ENCODE results near the gene GRM4. TPM values are rescaled to one million over a fixed set of nuclear protein-coding genes. Genes with fewer than 3 reads are reported as not detected.

The GRM4 gene
- total and polyA plus RNA-seq, 9 donors = 1.1 to 4.8 (median 1.9) TPM

GRCh38 chr6:34063651-34064050 is 82.2 kb downstream of the GRM4 start:
- Histone ChIP-seq H3K9me3 (replicated peaks; ENCODE audit: control insufficient read depth, low read depth, low read length) (no peaks in the 10 kb centered on the region), H3K4me1 (ENCODE audit: control insufficient read depth, insufficient read depth, low read length) (peaks cover 20% of the 10 kb centered on the region), H3K27me3 (ENCODE audit: control insufficient read depth, insufficient read depth, low read length) (peaks cover 44% of the 10 kb centered on the region), H3K4me3 (ENCODE audit: low read length) (no peak overlapping the region), H3K36me3 (ENCODE audit: control insufficient read depth, insufficient read depth, low read length) (no peaks in the 10 kb centered on the region), H3K27ac (ENCODE audit: low read length) (no peak overlapping the region)
- 52% methylated on average over 3 of the region's 6 CpGs for WGBS (ENCODE audit: insufficient coverage)
- peak; percentile 22 for DNase-seq

DNA sequence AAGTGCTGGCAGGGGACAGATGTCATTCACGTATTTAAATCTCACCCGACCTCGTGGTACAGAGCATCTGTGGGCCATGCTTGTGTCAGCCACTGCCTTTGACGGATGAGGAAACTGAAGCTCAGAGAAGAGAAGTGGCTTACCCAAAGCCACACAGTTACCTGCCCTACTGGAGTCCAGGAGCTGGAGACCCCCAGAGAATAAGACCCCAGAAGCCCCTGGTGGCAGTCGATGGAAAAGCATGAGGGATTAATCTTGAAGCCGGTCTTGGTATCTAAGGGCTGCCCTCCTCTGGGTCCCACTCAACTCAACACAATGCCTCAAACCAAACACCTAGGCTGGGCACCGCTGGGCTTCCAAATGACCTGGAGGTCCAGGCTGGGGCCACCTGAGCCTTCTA is 83.1 kb downstream of the GRM4 start:
- H3K4me3 ChIP-seq (ENCODE audit: low read length) = no peak overlapping the region
- H3K9me3 ChIP-seq (replicated peaks; ENCODE audit: control insufficient read depth, low read depth, low read length) = no peaks in the 10 kb centered on the region
- 86% methylated on average over 4 of the region's 7 CpGs for WGBS (ENCODE audit: insufficient coverage)
- no peaks in the 10 kb centered on the region for H3K36me3 ChIP-seq (ENCODE audit: control insufficient read depth, insufficient read depth, low read length)
- peaks cover 38% of the 10 kb centered on the region for H3K27me3 ChIP-seq (ENCODE audit: control insufficient read depth, insufficient read depth, low read length)
- DNase-seq = no peak
- H3K4me1 ChIP-seq (ENCODE audit: control insufficient read depth, insufficient read depth, low read length) = peaks cover 20% of the 10 kb centered on the region
- no peak overlapping the region for H3K27ac ChIP-seq (ENCODE audit: low read length)

DNA sequence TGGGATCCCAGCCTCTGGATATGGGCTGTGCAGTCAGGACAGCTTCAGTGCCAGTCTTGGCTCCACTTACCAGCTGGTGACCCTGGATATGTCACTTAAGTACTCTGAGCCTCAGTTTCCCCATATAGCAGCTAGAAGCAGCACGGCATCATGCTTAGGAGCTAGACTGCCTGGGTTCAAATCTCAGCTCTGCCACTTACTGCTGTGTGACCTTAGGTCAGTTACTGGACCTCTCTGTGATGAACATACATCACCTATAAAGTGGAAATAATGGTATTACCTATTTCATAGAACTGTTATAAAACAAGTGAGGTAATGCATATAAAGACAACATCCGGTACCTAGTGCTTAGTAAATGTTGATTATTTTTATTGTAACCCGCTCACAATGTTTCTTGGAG is 83.7 kb downstream of the GRM4 start:
- Histone ChIP-seq H3K4me1 (ENCODE audit: control insufficient read depth, insufficient read depth, low read length) (peaks cover 20% of the 10 kb centered on the region), H3K9me3 (replicated peaks; ENCODE audit: control insufficient read depth, low read depth, low read length) (no peaks in the 10 kb centered on the region), H3K27me3 (ENCODE audit: control insufficient read depth, insufficient read depth, low read length) (peaks cover 34% of the 10 kb centered on the region), H3K27ac (ENCODE audit: low read length) (no peak overlapping the region), H3K4me3 (ENCODE audit: low read length) (no peak overlapping the region), H3K36me3 (ENCODE audit: control insufficient read depth, insufficient read depth, low read length) (no peaks in the 10 kb centered on the region)
- DNase-seq = no peak
- WGBS (ENCODE audit: insufficient coverage) = no CpG with 5 or more reads among the region's 3 CpGs

- no peak for DNase-seq
- WGBS (ENCODE audit: insufficient coverage) = no CpG with 5 or more reads among the region's 3 CpGs
- peaks cover 28% of the 10 kb centered on the region for H3K4me1 ChIP-seq (ENCODE audit: control insufficient read depth, insufficient read depth, low read length)
- peaks cover 27% of the 10 kb centered on the region for H3K27me3 ChIP-seq (ENCODE audit: control insufficient read depth, insufficient read depth, low read length)
- H3K9me3 ChIP-seq (replicated peaks; ENCODE audit: control insufficient read depth, low read depth, low read length) = no peaks in the 10 kb centered on the region
- no peaks in the 10 kb centered on the region for H3K36me3 ChIP-seq (ENCODE audit: control insufficient read depth, insufficient read depth, low read length)
- H3K4me3 ChIP-seq (ENCODE audit: low read length) = no peak overlapping the region
- H3K27ac ChIP-seq (ENCODE audit: low read length) = no peak overlapping the region
These were observed 84.5 kb downstream of the GRM4 start for GRCh38 chr6:34061348-34061747.

GRCh38 chr6:34059914-34060313 is 86.0 kb downstream of the GRM4 start:
- Histone ChIP-seq H3K9me3 (replicated peaks; ENCODE audit: control insufficient read depth, low read depth, low read length) (no peaks in the 10 kb centered on the region), H3K27me3 (ENCODE audit: control insufficient read depth, insufficient read depth, low read length) (peaks cover 18% of the 10 kb centered on the region), H3K4me1 (ENCODE audit: control insufficient read depth, insufficient read depth, low read length) (peaks cover 21% of the 10 kb centered on the region), H3K4me3 (ENCODE audit: low read length) (no peak overlapping the region), H3K27ac (ENCODE audit: low read length) (no peak overlapping the region), H3K36me3 (ENCODE audit: control insufficient read depth, insufficient read depth, low read length) (no peaks in the 10 kb centered on the region)
- no peak for DNase-seq
- WGBS (ENCODE audit: insufficient coverage) = 83% methylated on average over 3 of the region's 3 CpGs

DNA sequence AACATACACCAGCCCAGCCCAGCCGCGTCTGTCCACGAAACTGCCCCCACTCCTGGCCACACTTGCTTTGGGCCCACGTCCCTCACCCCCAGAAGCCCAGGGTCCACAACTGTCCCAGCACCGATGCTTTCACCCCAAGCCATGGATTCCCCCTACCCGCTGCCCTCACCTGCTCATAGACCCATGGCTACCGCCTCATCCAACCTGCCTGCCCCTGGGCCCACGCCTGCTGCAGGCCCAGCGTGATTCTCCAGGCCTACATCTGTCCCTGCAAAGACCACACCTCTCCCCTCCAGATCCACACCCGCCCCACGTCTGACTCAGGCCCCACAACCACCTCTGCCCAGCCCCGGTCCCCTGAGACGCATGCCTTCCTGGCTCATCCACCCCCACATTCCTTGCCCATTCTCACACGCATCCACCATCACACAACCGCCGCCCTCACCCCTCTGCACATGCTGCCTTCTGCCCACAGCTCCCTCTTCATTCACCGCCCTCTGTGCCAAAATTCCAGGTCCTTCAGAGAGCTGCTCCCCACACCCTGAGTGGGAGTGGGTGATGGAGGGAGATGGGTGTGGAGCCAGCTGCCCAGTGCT is 86.7 kb downstream of the GRM4 start:
- H3K4me1 ChIP-seq (ENCODE audit: control insufficient read depth, insufficient read depth, low read length) = peaks cover 20% of the 10 kb centered on the region
- no peak for DNase-seq
- H3K36me3 ChIP-seq (ENCODE audit: control insufficient read depth, insufficient read depth, low read length) = no peaks in the 10 kb centered on the region
- no peak overlapping the region for H3K4me3 ChIP-seq (ENCODE audit: low read length)
- H3K27me3 ChIP-seq (ENCODE audit: control insufficient read depth, insufficient read depth, low read length) = peaks cover 18% of the 10 kb centered on the region
- no peaks in the 10 kb centered on the region for H3K9me3 ChIP-seq (replicated peaks; ENCODE audit: control insufficient read depth, low read depth, low read length)
- 77% methylated on average over 12 of the region's 17 CpGs for WGBS (ENCODE audit: insufficient coverage)
- no peak overlapping the region for H3K27ac ChIP-seq (ENCODE audit: low read length)

DNA sequence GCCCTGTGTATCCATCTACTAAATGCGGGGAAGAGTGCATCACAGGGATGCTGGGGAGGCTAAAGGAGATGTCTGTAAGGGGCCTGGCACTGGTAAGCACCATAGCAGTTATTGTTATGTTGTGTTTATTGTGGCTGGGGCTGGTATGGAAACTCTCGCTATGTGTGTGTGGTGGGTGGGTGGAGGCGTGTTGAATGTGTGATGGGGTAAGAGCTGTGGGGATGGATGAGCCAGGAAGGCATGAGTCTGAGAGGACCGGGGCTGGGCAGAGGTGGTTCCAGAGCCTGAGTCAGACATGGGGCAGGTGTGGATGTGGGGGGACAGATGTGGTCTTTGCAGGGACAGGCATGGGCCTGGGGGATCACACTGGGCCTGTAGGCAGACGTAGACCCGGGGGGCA is 88.1 kb downstream of the GRM4 start:
- Histone ChIP-seq H3K9me3 (replicated peaks; ENCODE audit: control insufficient read depth, low read depth, low read length) (no peaks in the 10 kb centered on the region), H3K36me3 (ENCODE audit: control insufficient read depth, insufficient read depth, low read length) (no peaks in the 10 kb centered on the region), H3K27me3 (ENCODE audit: control insufficient read depth, insufficient read depth, low read length) (peaks cover 7% of the 10 kb centered on the region), H3K4me3 (ENCODE audit: low read length) (no peak overlapping the region), H3K27ac (ENCODE audit: low read length) (no peak overlapping the region), H3K4me1 (ENCODE audit: control insufficient read depth, insufficient read depth, low read length) (peaks cover 13% of the 10 kb centered on the region)
- WGBS (ENCODE audit: insufficient coverage) = 96% methylated on average over 6 of the region's 6 CpGs
- no peak for DNase-seq

- 76% methylated on average over 15 of the region's 16 CpGs for WGBS (ENCODE audit: insufficient coverage)
These were observed 88.7 kb downstream of the GRM4 start for GRCh38 chr6:34057191-34057590.

DNA sequence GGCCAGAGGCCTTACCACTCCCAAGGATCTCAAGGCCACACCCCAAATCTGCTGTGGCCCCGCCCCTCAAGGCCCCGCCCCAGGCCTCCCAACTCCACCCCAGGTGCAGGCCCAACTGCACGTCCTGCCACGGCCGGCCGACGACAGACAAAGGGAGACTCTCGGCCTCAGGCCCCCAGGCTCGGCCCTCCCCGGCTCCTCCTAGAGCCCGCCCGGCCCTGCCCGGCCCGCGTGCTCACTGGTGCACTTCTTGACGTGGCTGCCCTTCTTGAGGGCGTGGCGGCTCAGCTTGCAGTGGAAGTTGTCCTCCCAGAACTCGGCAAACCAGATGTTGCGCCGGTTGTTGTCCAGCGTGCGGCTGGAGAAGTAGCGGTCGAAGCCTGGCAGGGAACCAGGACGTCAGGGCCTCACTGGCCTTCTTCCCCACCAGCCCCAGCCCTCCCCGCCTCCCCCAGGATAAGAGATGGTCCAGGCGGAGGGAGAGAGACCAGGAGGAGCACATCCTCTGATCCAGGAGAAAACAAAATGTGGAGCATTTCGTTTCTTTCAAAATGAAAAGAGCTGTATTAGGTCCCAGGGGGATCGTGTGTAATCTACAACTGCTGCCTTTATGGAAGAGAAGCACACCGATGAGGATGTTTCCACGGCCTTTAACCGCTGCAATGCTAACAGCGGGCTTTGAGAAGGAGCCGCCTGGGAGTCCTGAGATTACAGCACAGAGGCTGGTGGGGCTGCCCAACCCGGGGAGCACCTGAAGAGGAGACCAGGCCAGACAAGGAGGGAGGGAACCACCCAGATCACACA is 89.4 kb downstream of the GRM4 start:
- H3K4me3 ChIP-seq (ENCODE audit: low read length) = no peak overlapping the region
- WGBS (ENCODE audit: insufficient coverage) = 9% methylated on average over 25 of the region's 36 CpGs
- no peaks in the 10 kb centered on the region for H3K36me3 ChIP-seq (ENCODE audit: control insufficient read depth, insufficient read depth, low read length)
- H3K27ac ChIP-seq (ENCODE audit: low read length) = peak overlapping the region; percentile 69
- peak; percentile 94 for DNase-seq
- no peaks in the 10 kb centered on the region for H3K9me3 ChIP-seq (replicated peaks; ENCODE audit: control insufficient read depth, low read depth, low read length)
- peaks cover 2% of the 10 kb centered on the region for H3K27me3 ChIP-seq (ENCODE audit: control insufficient read depth, insufficient read depth, low read length)
- peaks cover 13% of the 10 kb centered on the region for H3K4me1 ChIP-seq (ENCODE audit: control insufficient read depth, insufficient read depth, low read length)

More at GRCh38 chr6:34057191-34057590, 88.7 kb downstream of the GRM4 start:
- Histone ChIP-seq H3K9me3 (replicated peaks; ENCODE audit: control insufficient read depth, low read depth, low read length) (no peaks in the 10 kb centered on the region), H3K36me3 (ENCODE audit: control insufficient read depth, insufficient read depth, low read length) (no peaks in the 10 kb centered on the region), H3K4me1 (ENCODE audit: control insufficient read depth, insufficient read depth, low read length) (peaks cover 13% of the 10 kb centered on the region), H3K4me3 (ENCODE audit: low read length) (no peak overlapping the region), H3K27ac (ENCODE audit: low read length) (no peak overlapping the region), H3K27me3 (ENCODE audit: control insufficient read depth, insufficient read depth, low read length) (peaks cover 2% of the 10 kb centered on the region)
- no peak for DNase-seq

DNA sequence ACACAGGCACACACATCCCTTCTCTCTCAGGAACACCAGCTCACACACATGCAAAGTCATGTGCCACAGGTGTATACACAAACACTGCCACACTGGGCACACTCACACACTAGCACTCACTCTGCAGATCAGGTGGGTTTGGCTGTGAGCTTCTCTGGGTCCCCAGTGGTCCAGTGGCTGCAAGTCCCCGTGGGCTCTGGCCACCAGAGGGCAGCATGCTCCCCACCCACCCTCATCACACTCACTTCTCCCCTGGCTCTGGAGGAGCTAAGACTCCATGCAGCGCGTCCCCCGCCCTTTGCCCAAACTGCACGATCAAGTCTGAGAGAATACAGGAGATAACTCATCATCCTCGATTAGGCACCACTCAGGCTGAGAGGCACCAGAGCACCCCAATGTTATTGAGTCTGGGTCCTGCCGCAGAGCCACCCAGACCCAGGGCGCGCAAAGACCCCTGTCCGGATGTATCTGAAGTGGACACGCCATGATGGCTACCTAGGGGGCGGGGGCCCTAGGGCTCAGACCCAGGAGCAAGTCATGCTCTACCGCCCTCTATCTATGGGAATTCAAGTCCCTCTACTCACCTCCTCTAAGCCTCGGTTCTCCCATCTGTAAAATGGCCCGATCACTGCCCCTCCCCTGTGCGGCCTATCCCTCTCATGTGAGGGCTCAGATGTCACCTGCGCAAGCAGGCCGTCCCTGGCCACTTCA is 90.5 kb downstream of the GRM4 start:
- peaks cover 3% of the 10 kb centered on the region for H3K27me3 ChIP-seq (ENCODE audit: control insufficient read depth, insufficient read depth, low read length)
- DNase-seq = peak; percentile 46
- 51% methylated on average over 13 of the region's 18 CpGs for WGBS (ENCODE audit: insufficient coverage)
- no peaks in the 10 kb centered on the region for H3K36me3 ChIP-seq (ENCODE audit: control insufficient read depth, insufficient read depth, low read length)
- H3K27ac ChIP-seq (ENCODE audit: low read length) = no peak overlapping the region
- peaks cover 13% of the 10 kb centered on the region for H3K4me1 ChIP-seq (ENCODE audit: control insufficient read depth, insufficient read depth, low read length)
- no peak overlapping the region for H3K4me3 ChIP-seq (ENCODE audit: low read length)
- no peaks in the 10 kb centered on the region for H3K9me3 ChIP-seq (replicated peaks; ENCODE audit: control insufficient read depth, low read depth, low read length)
